ENCODE data around the gene TM9SF2.
"Not testable (repeated sequence)": the region's sequence is repeated elsewhere in the genome, so short reads cannot be mapped to it uniquely, and the experiment has no call there.

- not testable (repeated sequence) for TF ChIP-seq CTCF (conservative IDR thresholded peaks at IDR 0.05; ENCODE audit: low read depth, low read length); EZH2 (IDR thresholded peaks at IDR 0.05; ENCODE audit: low read length, unreplicated experiment); EZH2phosphoT487 (IDR thresholded peaks at IDR 0.05; ENCODE audit: borderline replicate concordance, low read length)
Observed at GRCh38 chr13:99460802-99461201, 40.5 kb upstream of the TM9SF2 start.

All from PC-3 (cell line).